ENCODE data around the gene DNAL1. TPM values are rescaled to one million over a fixed set of nuclear protein-coding genes. Genes with fewer than 3 reads are reported as not detected.

Gene DNAL1
- total and polyA plus RNA-seq, 2 of the 13 experiments (the other 11 are each of a cell fraction or from before 2014, with no cell fraction given): 1.4 to 13.3 TPM

DNA sequence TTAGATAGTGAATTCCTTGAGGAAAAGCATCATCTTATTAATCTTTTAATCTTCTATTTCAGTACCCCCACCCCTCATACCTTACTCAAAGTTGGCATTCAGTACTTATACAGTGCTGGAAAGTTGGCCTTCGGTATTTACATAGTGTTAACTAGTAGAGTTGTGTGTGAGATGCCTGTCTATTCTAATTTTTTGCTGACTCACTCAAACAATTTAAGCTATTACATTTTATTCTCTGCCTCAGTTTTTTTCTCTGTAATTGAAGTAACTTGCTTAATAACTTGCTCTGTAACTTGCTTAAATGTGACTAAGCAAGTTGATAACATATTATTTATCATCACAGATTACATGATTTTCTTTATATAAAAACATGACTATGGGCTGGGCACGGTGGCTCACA lies 20.3 kb downstream of the DNAL1 start:
- Histone ChIP-seq H3K27ac (ENCODE audit: extremely low read length, insufficient read depth, low read length) (no peak overlapping the region), H3K9ac (ENCODE audit: insufficient read depth, low read depth, low read length) (no peak overlapping the region), H4K20me1 (ENCODE audit: insufficient read depth, low read length) (no peaks in the 10 kb centered on the region), H2AFZ (ENCODE audit: low read length) (no peak overlapping the region), H3K27me3 (ENCODE audit: control insufficient read depth in 1 of 2, insufficient read depth in 2 of 2, low read length in 2 of 2) (no peaks in the 10 kb centered on the region), H3K4me2 (ENCODE audit: low read depth, low read length) (no peak overlapping the region), H3K4me3 (replicated peaks in 1 of 3; ENCODE audit: insufficient read depth in 1 of 3, low read depth in 2 of 3, low read length in 3 of 3) (no peak overlapping the region), H3K36me3 (replicated peaks in 1 of 2; ENCODE audit: control insufficient read depth in 1 of 2, insufficient read depth in 2 of 2, low read length in 2 of 2) (0 out of 5 replicates have a peak, but pooled peaks cover 0 to 4% of the 10 kb centered on the region in 2 experiments), H3K4me1 (ENCODE audit: insufficient read depth, low read length) (peaks cover 25% of the 10 kb centered on the region), H3K79me2 (ENCODE audit: insufficient read depth, low read length) (no peaks in the 10 kb centered on the region), H3K9me3 (ENCODE audit: low read length) (no peaks in the 10 kb centered on the region)
- DNase-seq (ENCODE audit: low spot score): no peak
- ATAC-seq: no peak
- CTCF ChIA-PET (ENCODE audit: low intra/inter-chr PET ratio, low total read pairs): no interaction called here
- intact Hi-C loops (cut with micrococcal nuclease; ENCODE audit: unreplicated experiment): loop anchor here (2.0 kb wide), 1 partner anchor 48 kb away; no protein-coding TSS in a partner anchor
- BruUV-seq (replicated peaks): no TSS peak
- in situ Hi-C loops (cut with HindIII; ENCODE audit: extremely low pct_ligation_motif_present, low pct_unique_long_range_greater_than_20kb): no loop called here
- TF ChIP-seq MAFF (IDR thresholded peaks at IDR 0.05; ENCODE audit: low read depth, low read length) (peak; percentile 79), SALL1 (CRISPR knock-in tag; IDR thresholded peaks at IDR 0.05) (no peak), NFE2 (CRISPR knock-in tag; IDR thresholded peaks at IDR 0.05) (0 out of 2 replicates have a peak, but pooled peaks have one; percentile 26), MAFK (conservative IDR thresholded peaks at IDR 0.05 in 1 of 2, IDR thresholded peaks at IDR 0.05 in 1 of 2; ENCODE audit: low read length in 2 of 2) (peak; percentile 84 to 87), MAF1 (CRISPR knock-in tag; IDR thresholded peaks at IDR 0.05; ENCODE audit: borderline replicate concordance) (no peak), NFE2L2 (IDR thresholded peaks at IDR 0.05; ENCODE audit: low read length) (peak; percentile 90), U2AF1 (optimal IDR thresholded peaks at IDR 0.05; ENCODE audit: low read depth, low read length) (no peak), HMGXB4 (CRISPR knock-in tag; IDR thresholded peaks at IDR 0.05; ENCODE audit: borderline replicate concordance in 1 of 2, low read depth in 1 of 2) (no peak), HNRNPH1 (optimal IDR thresholded peaks at IDR 0.05; ENCODE audit: low read depth, low read length) (no peak)
- 86% methylated on average over 2 of the region's 2 CpGs for WGBS (ENCODE audit: low lambda C conversion rate)
- POLR2A ChIA-PET: no interaction called here
- FAIRE-seq: no peak

Data from HepG2 (cell line).